8988T (cell line): Measurements from ENCODE around the gene SAMD11.

Experiments used
- DNase-seq: peaks from one replicate; pipeline ENCODE4 v3.0.0; 2011

Gene SAMD11

GRCh38 chr1:947958-948357, 24.2 kb downstream of the SAMD11 start:
- DNase-seq, result no peak

GRCh38 chr1:950268-950667, 26.5 kb downstream of the SAMD11 start:
- no peak for DNase-seq

- no peak for DNase-seq
Observed at GRCh38 chr1:950881-951280, 27.2 kb downstream of the SAMD11 start.

- DNase-seq, result no peak
Observed at GRCh38 chr1:951364-951763, 27.6 kb downstream of the SAMD11 start.

GRCh38 chr1:952201-952600, 28.5 kb downstream of the SAMD11 start:
- DNase-seq, result no peak

GRCh38 chr1:952603-953002, 28.9 kb downstream of the SAMD11 start:
- no peak for DNase-seq

GRCh38 chr1:953524-954320, 30.0 kb downstream of the SAMD11 start:
- no peak for DNase-seq

- DNase-seq, result no peak
Observed at GRCh38 chr1:954927-955326, 31.2 kb downstream of the SAMD11 start.

- DNase-seq, result no peak
Observed at GRCh38 chr1:955474-955873, 31.8 kb downstream of the SAMD11 start.

- no peak for DNase-seq
Observed at GRCh38 chr1:956636-957035, 32.9 kb downstream of the SAMD11 start.

- DNase-seq, result peak; percentile 72
Observed at GRCh38 chr1:958823-959730, 35.4 kb downstream of the SAMD11 start, which contains the start of gene NOC2L. NOC2L (minus strand) TSS chr1:959256; CDS start chr1:959240, 16 bp downstream.

- no peak for DNase-seq
Observed at GRCh38 chr1:959731-960362, 36.1 kb downstream of the SAMD11 start.

GRCh38 chr1:960363-961131, 36.8 kb downstream of the SAMD11 start, which contains the start of gene KLHL17:
KLHL17 (plus strand) TSS chr1:960584; CDS start chr1:960694, 110 bp downstream.
- DNase-seq, result peak; percentile 91

GRCh38 chr1:961132-961669, 37.5 kb downstream of the SAMD11 start:
- DNase-seq, result peak; percentile 77

GRCh38 chr1:962381-963300, 38.9 kb downstream of the SAMD11 start:
- no peak for DNase-seq

- DNase-seq, result no peak
Observed at GRCh38 chr1:963301-963651, 39.6 kb downstream of the SAMD11 start.

GRCh38 chr1:963746-964525, 40.2 kb downstream of the SAMD11 start:
- DNase-seq, result no peak

- no peak for DNase-seq
Observed at GRCh38 chr1:964691-965525, 41.2 kb downstream of the SAMD11 start.

GRCh38 chr1:965526-966134, 41.9 kb downstream of the SAMD11 start:
- DNase-seq, result no peak
